Heart left ventricle (tissue), 16 donors: Measurements from ENCODE around the gene MYBPH. TPM values are rescaled to one million over a fixed set of nuclear protein-coding genes. Genes with fewer than 3 reads are reported as not detected.

Experiments
- ATAC-seq, 4 donors: fragments of 200-7000 bp; cut with Tn5 transposase; one replicate each; pipeline ENCODE4 v1.9.1; 2020 to 2022; ENCODE audit warnings: moderate library complexity in 4 of 4, mild to moderate bottlenecking in 3 of 4, moderate number of reproducible peaks in 1 of 4
- DNase-seq, 5 donors: peaks; one replicate each; pipeline ENCODE4 v3.0.0-alpha.2; 2020
- H3K27ac ChIP-seq, 12 donors: fragments of 200-600 bp; sonication (generic) in 4 of 12; one replicate each; pipeline versions ENCODE4 v1.5.0 to v1.8.0; 2016 to 2022; ENCODE audit warnings: mild to moderate bottlenecking in 2 of 12
- H3K27me3 ChIP-seq, 9 donors: fragments of 200-600 bp; sonication (generic) in 2 of 9; one replicate each; pipeline versions ENCODE4 v1.5.1 to v1.8.0; 2016 to 2022; ENCODE audit warnings: mild to moderate bottlenecking in 3 of 9
- H3K36me3 ChIP-seq, 9 donors: fragments of 200-600 bp; sonication (generic) in 2 of 9; one replicate each; pipeline versions ENCODE4 v1.5.0 to v1.8.0; 2018 to 2022; ENCODE audit warnings: mild to moderate bottlenecking in 2 of 9
- H3K4me1 ChIP-seq, 12 donors: fragments of 200-600 bp; sonication (generic) in 4 of 12; one replicate each; pipeline versions ENCODE4 v1.5.0 to v1.8.0; 2016 to 2022; ENCODE audit warnings: mild to moderate bottlenecking in 3 of 12
- H3K4me3 ChIP-seq, 12 donors: fragments of 200-600 bp; sonication (generic) in 4 of 12; one replicate each; pipeline versions ENCODE4 v1.5.0 to v1.8.0; 2017 to 2022; ENCODE audit warnings: mild to moderate bottlenecking in 9 of 12, moderate library complexity in 4 of 12
- H3K9me3 ChIP-seq, 12 donors: fragments of 200-600 bp; sonication (generic) in 4 of 12; one replicate each; pipeline versions ENCODE4 v1.5.0 to v1.8.0; 2016 to 2022; ENCODE audit warnings: mild to moderate bottlenecking in 1 of 12
- POLR2A ChIP-seq, 2 donors: fragments of 450-650 bp; IDR thresholded peaks; one replicate each; pipeline ENCODE4 v1.6.1; 2017; ENCODE audit warnings: antibody characterized with exemption in 2 of 2, mild to moderate bottlenecking in 2 of 2, moderate library complexity in 2 of 2
- WGBS, 4 donors: extraction: QIAGEN DNeasy Blood & Tissue Kit in 2 of 4; methylation state at CpG; one replicate each; pipeline versions ENCODE4 v1.1.5 to v1.1.7; 2013 to 2018; 5-methylcytosine and 5-hydroxymethylcytosine counted together
- intact Hi-C, 10 donors: fragments of 100-400 bp; cut with DNase I; formaldehyde crosslinking; loops; one replicate each; pipeline versions ENCODE4 v1.11.1 to v1.14.2; 2022
- polyA plus RNA-seq, 2 donors: library from polyadenylated mRNA; stranded (reverse); fragments of 200-250 nt; gene quantifications; one replicate each; pipeline ENCODE4 v1.2.3, GENCODE V29; 2013
- total RNA-seq, 9 donors: library from RNA; depleted of rRNA in 2 of 9; stranded (reverse); fragments of >200 nt in 2 of 9; fragmentation: NEBNext Ultra II Directional in 3 of 9; extraction: Animal tissue kit (Norgen Biotek cat#: 25700) in 3 of 9; gene quantifications; one replicate each; pipeline versions ENCODE4 v1.1.0 to v1.2.4, GENCODE V29; 2016 to 2023
- TF ChIP-seq, protein P1 (sequence below), 12 donors: fragments of 200-600 bp; sonication (generic) in 4 of 12; IDR thresholded peaks; one replicate each; pipeline versions ENCODE4 v1.5.0 to v1.8.0; 2018 to 2022; ENCODE audit warnings: antibody characterized with exemption in 12 of 12, mild to moderate bottlenecking in 5 of 12
- donor health status: ischemic (EF 13 %, LVEDD 7.1; RV severe dilation, severe dysfunction).
- donor health status: healthy with polysubstance abuse.
- donor health status: DM: no; HTN: yes; CAD: no.
- donor health status: DM: no; HTN: no; CAD: no.
- donor health status: ischemic (EF 25% LVEDD 6.9; RV normal size, moderate dysfunction).
- donor health status: ischemic (EF 25% LVEDD 5.7; RV mildly dilated, moderate dysfunction).
- donor health status: healthy.
- donor health status: DM: yes; HTN: yes; CAD: no.
- donor health status: ischemic (EF 35%, LVEDD 5.7; RV mildly dilated, moderate dysfunction).
- donor health status: nonischemic (EF 11% LVEDD 7.7; RV severe dilation, severe dysfunction).
- donor health status: DM: yes; HTN: yes; CAD: no.
- donor health status: PGD.
- donor health status: ischemic (EF 29% LVEDD 5.4; RV normal size, mild dysfunction).
- donor health status: nonischemic (EF 23%, LVEDD 6.1; RV moderate dilation, normal function).

MYBPH gene
- total and polyA plus RNA-seq, 11 donors, result 0.32 TPM; not detected in 10

DNA sequence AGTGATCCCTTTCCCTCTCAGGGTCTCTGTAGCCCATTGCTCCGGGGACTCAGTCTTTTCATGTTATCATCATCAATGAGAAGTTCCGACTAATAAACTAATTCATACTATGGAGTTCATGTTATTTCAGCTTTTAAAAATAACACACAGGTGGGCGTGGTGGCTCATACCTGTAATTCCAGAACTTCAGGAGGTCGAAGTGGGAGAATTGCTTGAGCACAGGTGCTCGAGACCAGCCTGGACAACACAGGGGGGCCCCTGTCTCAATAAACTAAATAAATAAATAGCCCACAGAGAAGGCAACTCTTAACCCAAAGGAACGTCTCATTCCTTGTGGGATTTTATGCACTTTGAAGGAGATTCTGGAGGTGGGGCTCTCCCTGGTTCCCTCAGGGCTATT is 14.5 kb downstream of the MYBPH start:
- intact Hi-C loops, result no loop called here
- 84 to 92% (median 86%) methylated on average over 6 of the region's 6 CpGs for WGBS, 4 donors
- Histone ChIP-seq H3K4me1 (peaks cover 0 to 3% (median 0%) of the 10 kb centered on the region in 12 donors), H3K9me3 (no peaks in the 10 kb centered on the region), H3K4me3 (no peak overlapping the region), H3K27me3 (peaks cover 0 to 3% (median 0%) of the 10 kb centered on the region in 9 donors), H3K27ac (no peak overlapping the region), H3K36me3 (peaks cover 0 to 5% (median 0%) of the 10 kb centered on the region in 9 donors)
- no peak for ATAC-seq
- TF ChIP-seq, protein P1, sequence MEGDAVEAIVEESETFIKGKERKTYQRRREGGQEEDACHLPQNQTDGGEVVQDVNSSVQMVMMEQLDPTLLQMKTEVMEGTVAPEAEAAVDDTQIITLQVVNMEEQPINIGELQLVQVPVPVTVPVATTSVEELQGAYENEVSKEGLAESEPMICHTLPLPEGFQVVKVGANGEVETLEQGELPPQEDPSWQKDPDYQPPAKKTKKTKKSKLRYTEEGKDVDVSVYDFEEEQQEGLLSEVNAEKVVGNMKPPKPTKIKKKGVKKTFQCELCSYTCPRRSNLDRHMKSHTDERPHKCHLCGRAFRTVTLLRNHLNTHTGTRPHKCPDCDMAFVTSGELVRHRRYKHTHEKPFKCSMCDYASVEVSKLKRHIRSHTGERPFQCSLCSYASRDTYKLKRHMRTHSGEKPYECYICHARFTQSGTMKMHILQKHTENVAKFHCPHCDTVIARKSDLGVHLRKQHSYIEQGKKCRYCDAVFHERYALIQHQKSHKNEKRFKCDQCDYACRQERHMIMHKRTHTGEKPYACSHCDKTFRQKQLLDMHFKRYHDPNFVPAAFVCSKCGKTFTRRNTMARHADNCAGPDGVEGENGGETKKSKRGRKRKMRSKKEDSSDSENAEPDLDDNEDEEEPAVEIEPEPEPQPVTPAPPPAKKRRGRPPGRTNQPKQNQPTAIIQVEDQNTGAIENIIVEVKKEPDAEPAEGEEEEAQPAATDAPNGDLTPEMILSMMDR (IDR thresholded peaks at IDR 0.05), result no peak
- TF ChIP-seq POLR2A (IDR thresholded peaks at IDR 0.05), result no peak
- peak in 1 of 5 donors; percentile 5 for DNase-seq

- no peaks in the 10 kb centered on the region for H3K36me3 ChIP-seq
- intact Hi-C loops, result no loop called here
- no peaks in the 10 kb centered on the region for H3K9me3 ChIP-seq
- H3K4me1 ChIP-seq, result peaks cover 0 to 3% (median 0%) of the 10 kb centered on the region in 12 donors
- H3K27me3 ChIP-seq, result no peaks in the 10 kb centered on the region
- no peak for TF ChIP-seq POLR2A (IDR thresholded peaks at IDR 0.05)
- TF ChIP-seq, protein P1 (IDR thresholded peaks at IDR 0.05), result no peak
- no peak for DNase-seq
- no peak overlapping the region for H3K4me3 ChIP-seq
- WGBS, 4 donors, result 54 to 86% (median 81%) methylated on average over 1 of the region's 1 CpG
- H3K27ac ChIP-seq, result no peak overlapping the region
- peak in 1 of 4 donors; percentile 32 for ATAC-seq
Measured at GRCh38 chr1:203159844-203160243, 15.8 kb downstream of the MYBPH start.

GRCh38 chr1:203158960-203159665 is 16.5 kb downstream of the MYBPH start:
- Histone ChIP-seq H3K27ac (no peak overlapping the region), H3K4me3 (no peak overlapping the region), H3K36me3 (no peaks in the 10 kb centered on the region), H3K27me3 (no peaks in the 10 kb centered on the region), H3K4me1 (peaks cover 0 to 7% (median 0%) of the 10 kb centered on the region in 12 donors), H3K9me3 (no peaks in the 10 kb centered on the region)
- TF ChIP-seq, protein P1 (IDR thresholded peaks at IDR 0.05), result no peak
- TF ChIP-seq POLR2A (IDR thresholded peaks at IDR 0.05), result no peak
- WGBS, 4 donors, result 84 to 89% (median 86%) methylated on average over 9 of the region's 9 CpGs
- intact Hi-C loops, result no loop called here
- ATAC-seq (no peak), DNase-seq (no peak)

- intact Hi-C loops, result no loop called here
- H3K27me3 ChIP-seq, result no peaks in the 10 kb centered on the region
- H3K4me1 ChIP-seq, result peaks cover 0 to 14% (median 4%) of the 10 kb centered on the region in 12 donors
- H3K36me3 ChIP-seq, result no peaks in the 10 kb centered on the region
- no peak for DNase-seq
- no peak overlapping the region for H3K4me3 ChIP-seq
- no peaks in the 10 kb centered on the region for H3K9me3 ChIP-seq
- TF ChIP-seq POLR2A (IDR thresholded peaks at IDR 0.05), result no peak
- TF ChIP-seq, protein P1 (IDR thresholded peaks at IDR 0.05), result no peak
- ATAC-seq, result no peak
- 89 to 92% (median 90%) methylated on average over 1 of the region's 1 CpG for WGBS, 4 donors
- no peak overlapping the region for H3K27ac ChIP-seq
Measured at GRCh38 chr1:203158423-203158822, 17.2 kb downstream of the MYBPH start.
